ENCODE results near the gene GREB1L. TPM values are rescaled to one million over a fixed set of nuclear protein-coding genes. Genes with fewer than 3 reads are reported as not detected.
"Not testable (repeated sequence)": the region's sequence is repeated elsewhere in the genome, so short reads cannot be mapped to it uniquely, and the experiment has no call there.

Gene GREB1L
- total RNA-seq, 1 donor from 2014 or later, result 0.20 TPM

- DNase-seq (ENCODE audit: low read depth, low spot score), result no peak
Measured at GRCh38 chr18:21262979-21263378, 20.9 kb downstream of the GREB1L start.

- DNase-seq (ENCODE audit: low read depth, low spot score), result no peak
Measured at GRCh38 chr18:21264651-21265050, 22.6 kb downstream of the GREB1L start.

GRCh38 chr18:21265971-21266673 lies 24.1 kb downstream of the GREB1L start:
- DNase-seq (ENCODE audit: low read depth, low spot score), result no peak

GRCh38 chr18:21267400-21267799 lies 25.4 kb downstream of the GREB1L start:
- no peak for DNase-seq (ENCODE audit: low read depth, low spot score)

GRCh38 chr18:21269349-21269748 lies 27.3 kb downstream of the GREB1L start:
- DNase-seq (ENCODE audit: low read depth, low spot score), result no peak

GRCh38 chr18:21270453-21270852 lies 28.4 kb downstream of the GREB1L start:
- no peak for DNase-seq (ENCODE audit: low read depth, low spot score)

- no peak for DNase-seq (ENCODE audit: low read depth, low spot score)
Measured at GRCh38 chr18:21272016-21272579, 30.1 kb downstream of the GREB1L start.

- DNase-seq (ENCODE audit: low read depth, low spot score), result no peak
Measured at GRCh38 chr18:21273568-21273967, 31.5 kb downstream of the GREB1L start.

GRCh38 chr18:21275645-21276044 lies 33.6 kb downstream of the GREB1L start:
- DNase-seq (ENCODE audit: low read depth, low spot score), result no peak

GRCh38 chr18:21277578-21277977 lies 35.5 kb downstream of the GREB1L start:
- no peak for DNase-seq (ENCODE audit: low read depth, low spot score)

GRCh38 chr18:21278218-21278617 lies 36.2 kb downstream of the GREB1L start:
- DNase-seq (ENCODE audit: low read depth, low spot score), result not testable (repeated sequence)

GRCh38 chr18:21281603-21282002 lies 39.6 kb downstream of the GREB1L start:
- DNase-seq (ENCODE audit: low read depth, low spot score), result no peak

- DNase-seq (ENCODE audit: low read depth, low spot score), result no peak
Measured at GRCh38 chr18:21284540-21284939, 42.5 kb downstream of the GREB1L start.

GRCh38 chr18:21289827-21290226 lies 47.8 kb downstream of the GREB1L start:
- DNase-seq (ENCODE audit: low read depth, low spot score), result no peak

- DNase-seq (ENCODE audit: low read depth, low spot score), result no peak
Measured at GRCh38 chr18:21291106-21291505, 49.1 kb downstream of the GREB1L start.

- no peak for DNase-seq (ENCODE audit: low read depth, low spot score)
Measured at GRCh38 chr18:21293479-21293878, 51.4 kb downstream of the GREB1L start.

- no peak for DNase-seq (ENCODE audit: low read depth, low spot score)
Measured at GRCh38 chr18:21295101-21295500, 53.1 kb downstream of the GREB1L start.

- DNase-seq (ENCODE audit: low read depth, low spot score), result no peak
Measured at GRCh38 chr18:21296045-21296444, 54.0 kb downstream of the GREB1L start.

GRCh38 chr18:21298351-21298750 lies 56.3 kb downstream of the GREB1L start:
- DNase-seq (ENCODE audit: low read depth, low spot score), result no peak

GRCh38 chr18:21300035-21300907 lies 58.2 kb downstream of the GREB1L start:
- no peak for DNase-seq (ENCODE audit: low read depth, low spot score)

- DNase-seq (ENCODE audit: low read depth, low spot score), result no peak
Measured at GRCh38 chr18:21300908-21301200, 58.8 kb downstream of the GREB1L start.

- DNase-seq (ENCODE audit: low read depth, low spot score), result no peak
Measured at GRCh38 chr18:21303445-21303844, 61.4 kb downstream of the GREB1L start.

- DNase-seq (ENCODE audit: low read depth, low spot score), result no peak
Measured at GRCh38 chr18:21303895-21304294, 61.9 kb downstream of the GREB1L start.
